H1 (cell line): ENCODE results near the gene TPM1. TPM values are rescaled to one million over a fixed set of nuclear protein-coding genes. Genes with fewer than 3 reads are reported as not detected.
A peak's percentile ranks its signal among the peaks of the same experiment; 100 is the strongest.

Source experiments
- CTCF ChIA-PET: fragments of 300-600 bp; sonication (Branson Sonifier 250); formaldehyde crosslinking; loops from one replicate; lab custom pipeline; 2021; ENCODE audit not compliant: partially characterized antibody; lab: Charles Lee
- POLR2A ChIA-PET: fragments of 300-600 bp; sonication (Branson Sonifier 250); formaldehyde crosslinking; loops from one replicate; lab custom pipeline; 2021; ENCODE audit warnings: inconsistent platforms; ENCODE audit not compliant: partially characterized antibody; lab: Charles Lee
- DNase-seq, 2 experiments: peaks; one replicate each; pipeline versions ENCODE4 v3.0.0 to v3.0.0-alpha.2; 2010 to 2022; ENCODE audit warnings: low spot score in 2 of 2, low read depth in 1 of 2, mixed read lengths in 1 of 2
- FAIRE-seq: peaks from 2 replicates; lab custom pipeline; 2011; peaks lifted over from hg19 to GRCh38; lab: Jason Lieb, UNC
- H2AFZ ChIP-seq: 2 replicates; pipeline ENCODE4 v1.8.1; 2012; ENCODE audit warnings: low read length, inconsistent platforms
- H2AK5ac ChIP-seq: 2 replicates; pipeline ENCODE4 v1.6.1; 2013; ENCODE audit warnings: low read depth, low read length
- H2BK120ac ChIP-seq: replicated peaks from 2 replicates; pipeline ENCODE3; 2013; ENCODE audit warnings: low read depth, low read length, inconsistent platforms
- H2BK12ac ChIP-seq: 2 replicates; pipeline ENCODE4 v1.6.1; 2013; ENCODE audit warnings: low read depth, low read length
- H2BK15ac ChIP-seq: 2 replicates; pipeline ENCODE4 v1.6.1; 2013; ENCODE audit warnings: low read length
- H2BK20ac ChIP-seq: 2 replicates; pipeline ENCODE4 v1.6.1; 2013; ENCODE audit warnings: low read length
- H2BK5ac ChIP-seq: 2 replicates; pipeline ENCODE4 v1.6.1; 2013; ENCODE audit warnings: low read depth, low read length
- H3K14ac ChIP-seq: 2 replicates; pipeline ENCODE4 v1.6.1; 2013; ENCODE audit warnings: inconsistent platforms; ENCODE audit not compliant: insufficient read length
- H3K18ac ChIP-seq: 2 replicates; pipeline ENCODE4 v1.6.1; 2013; ENCODE audit warnings: low read length; ENCODE audit errors: extremely low read depth
- H3K23ac ChIP-seq: 2 replicates; pipeline ENCODE4 v1.6.1; 2013; ENCODE audit warnings: inconsistent platforms; ENCODE audit not compliant: insufficient read length
- H3K23me2 ChIP-seq: 2 replicates; pipeline ENCODE4 v1.6.1; 2013; ENCODE audit warnings: low read depth, low read length
- H3K27ac ChIP-seq: 2 replicates; pipeline ENCODE4 v1.6.1; 2011; ENCODE audit warnings: low read depth, low read length, inconsistent platforms
- H3K27me3 ChIP-seq, 4 experiments: replicated peaks in 1 of 4; 1 replicate in 1 of 4; 2 replicates in 3 of 4; pipeline versions ENCODE4 v1.6.1 to v1.8.1; 2011 to 2013; ENCODE audit warnings: low read length in 3 of 4, mild to moderate bottlenecking in 3 of 4, inconsistent platforms in 2 of 4, mixed read lengths in 2 of 4, moderate library complexity in 1 of 4; ENCODE audit not compliant: control insufficient read depth in 3 of 4, insufficient read depth in 3 of 4; ENCODE audit errors: extremely low read depth in 1 of 4
- H3K36me3 ChIP-seq, 4 experiments: 2 replicates each; pipeline versions ENCODE4 v1.6.1 to v1.8.1; 2011 to 2013; ENCODE audit warnings: mild to moderate bottlenecking in 4 of 4, low read length in 3 of 4, moderate library complexity in 2 of 4, control low read depth in 1 of 4, inconsistent platforms in 1 of 4; ENCODE audit not compliant: insufficient read depth in 4 of 4, control insufficient read depth in 2 of 4
- H3K4ac ChIP-seq: replicated peaks from 2 replicates; pipeline ENCODE3; 2013; ENCODE audit warnings: low read length, low read depth, mixed read lengths, inconsistent platforms; ENCODE audit not compliant: insufficient read length
- H3K4me1 ChIP-seq, 4 experiments: replicated peaks in 1 of 4; 1 replicate in 1 of 4; 2 replicates in 3 of 4; pipeline versions ENCODE4 v1.6.1 to v1.8.1; 2011 to 2013; ENCODE audit warnings: low read length in 3 of 4, inconsistent platforms in 2 of 4, mixed read lengths in 1 of 4; ENCODE audit not compliant: insufficient read depth in 4 of 4, control insufficient read depth in 3 of 4
- H3K4me2 ChIP-seq, 2 experiments: 2 replicates each; pipeline versions ENCODE4 v1.6.1 to v1.8.1; 2011 to 2013; ENCODE audit warnings: low read depth in 2 of 2, low read length in 2 of 2, control low read depth in 1 of 2, inconsistent platforms in 1 of 2, mild to moderate bottlenecking in 1 of 2; ENCODE audit not compliant: insufficient read depth in 1 of 2
- H3K4me3 ChIP-seq, 4 experiments: fragments of 200-600, 300-600 bp in 1 of 4; sonication (generic), shearing (Covaris generic), sonication (Bioruptor Twin) in 1 of 4; 2 replicates each; pipeline versions ENCODE4 v1.5.1 to v1.8.1; 2011 to 2016; ENCODE audit warnings: low read length in 4 of 4, low read depth in 3 of 4, control low read depth in 2 of 4, inconsistent platforms in 2 of 4, mild to moderate bottlenecking in 2 of 4, mixed read lengths in 1 of 4, moderate library complexity in 1 of 4; ENCODE audit not compliant: insufficient read depth in 2 of 4; ENCODE audit errors: extremely low read depth in 1 of 4
- H3K56ac ChIP-seq: replicated peaks from 2 replicates; pipeline ENCODE3; 2013; ENCODE audit warnings: low read depth, mild to moderate bottlenecking, mixed read lengths, low read length, inconsistent platforms; ENCODE audit not compliant: insufficient read length
- H3K79me1 ChIP-seq: 2 replicates; pipeline ENCODE4 v1.6.1; 2013; ENCODE audit warnings: low read depth, low read length, control low read depth
- H3K79me2 ChIP-seq, 2 experiments: 2 replicates each; pipeline versions ENCODE4 v1.6.1 to v1.8.1; 2012 to 2013; ENCODE audit warnings: low read length in 2 of 2, mild to moderate bottlenecking in 2 of 2, inconsistent platforms in 1 of 2; ENCODE audit not compliant: insufficient read depth in 2 of 2, control insufficient read depth in 1 of 2
- H3K9ac ChIP-seq, 4 experiments: replicated peaks in 1 of 4; 1 replicate in 1 of 4; 2 replicates in 3 of 4; pipeline versions ENCODE4 v1.6.1 to v1.8.1; 2011 to 2013; ENCODE audit warnings: low read depth in 3 of 4, low read length in 3 of 4, control low read depth in 2 of 4, mild to moderate bottlenecking in 2 of 4, moderate library complexity in 2 of 4, inconsistent platforms in 1 of 4; ENCODE audit errors: extremely low read depth in 1 of 4
- H3K9me3 ChIP-seq, 2 experiments: 2 replicates each; pipeline versions ENCODE4 v1.6.1 to v1.8.1; 2012 to 2013; ENCODE audit warnings: mild to moderate bottlenecking in 2 of 2, moderate library complexity in 2 of 2, control low read depth in 1 of 2, inconsistent platforms in 1 of 2, low read depth in 1 of 2, low read length in 1 of 2, mixed read lengths in 1 of 2; ENCODE audit not compliant: insufficient read depth in 2 of 2
- H4K20me1 ChIP-seq, 2 experiments: replicated peaks in 1 of 2; 2 replicates each; pipeline versions ENCODE3 to v1.8.1; 2011 to 2013; ENCODE audit warnings: inconsistent platforms in 2 of 2, low read length in 2 of 2, mild to moderate bottlenecking in 1 of 2; ENCODE audit not compliant: insufficient read depth in 2 of 2, control insufficient read depth in 1 of 2
- H4K5ac ChIP-seq: 2 replicates; pipeline ENCODE4 v1.6.1; 2013; ENCODE audit warnings: low read length, low read depth, mixed read lengths, inconsistent platforms; ENCODE audit not compliant: insufficient read length
- H4K8ac ChIP-seq: 2 replicates; pipeline ENCODE4 v1.8.0; 2013; ENCODE audit warnings: mild to moderate bottlenecking, moderate library complexity, low read length, inconsistent platforms; ENCODE audit not compliant: insufficient read depth; ENCODE audit errors: extremely low read depth
- H4K91ac ChIP-seq: replicated peaks from 2 replicates; pipeline ENCODE3; 2013; ENCODE audit warnings: low read length, mixed read lengths, inconsistent platforms; ENCODE audit not compliant: insufficient read length
- E2F6 ChIP-seq: IDR thresholded peaks from 2 replicates; pipeline ENCODE4 v1.6.1; 2012; ENCODE audit warnings: inconsistent platforms
- KDM1A ChIP-seq: fragments of 200-600, 300-600 bp; sonication (generic); IDR thresholded peaks from 2 replicates; pipeline ENCODE4 v1.7.1; 2016; ENCODE audit warnings: mild to moderate bottlenecking, low read length, borderline replicate concordance
- WGBS, 2 experiments: shearing (Covaris generic) in 1 of 2; methylation state at CpG; one replicate each; pipeline versions ENCODE4 v1.1.6 to v1.1.7; 2013 to 2015; ENCODE audit warnings: low lambda C conversion rate in 2 of 2, mixed read lengths in 2 of 2, inconsistent platforms in 1 of 2, low coverage in 1 of 2, missing lambda C conversion rate in 1 of 2; ENCODE audit not compliant: insufficient replicate concordance in 2 of 2, insufficient coverage in 1 of 2, insufficient read length in 1 of 2; ENCODE audit errors: extremely low coverage in 1 of 2, missing lambda C conversion rate in 1 of 2; 5-methylcytosine and 5-hydroxymethylcytosine counted together
- polyA plus RNA-seq, 7 experiments: library from polyadenylated mRNA; depleted of rRNA in 3 of 7; stranded (reverse) in 5 of 7; unstranded in 2 of 7; fragments of >200 nt in 5 of 7; fragments of 200-250 nt in 2 of 7; gene quantifications; 1 replicate in 5 of 7; 2 replicates in 1 of 7; 4 replicates in 1 of 7; pipeline versions ENCODE4 v1.2.1 to v1.2.3, GENCODE V29; 2011 to 2013; ENCODE audit warnings: missing spikeins in 2 of 7, mixed read lengths in 2 of 7
- total RNA-seq: library from RNA; stranded (reverse); fragmentation: NEBNext Ultra II Directional; extraction: Animal tissue kit (Norgen Biotek cat#: 25700); gene quantifications from 2 replicates; pipeline ENCODE4 v1.2.1, GENCODE V29; 2021

The TPM1 gene
- total and polyA plus RNA-seq, 2 of the 8 experiments (the other 6 are each of a cell fraction or from before 2014, with no cell fraction given) = 258 to 579 TPM

GRCh38 chr15:63008333-63009049, 34.1 kb upstream of the TPM1 start:
- no peak overlapping the region for H4K5ac ChIP-seq
- no peak overlapping the region for H3K56ac ChIP-seq
- H4K20me1 ChIP-seq = no peaks in the 10 kb centered on the region
- no peak overlapping the region for H2AK5ac ChIP-seq
- DNase-seq = no peak
- no peaks in the 10 kb centered on the region for H3K79me2 ChIP-seq
- H2BK15ac ChIP-seq = no peak overlapping the region
- WGBS, 2 experiments = 89% methylated on average over 6 of the region's 6 CpGs; no CpG with 5 or more reads in 1 of the 2 experiments
- ChIA-PET CTCF (interaction anchor here (1.2 to 1.5 kb wide), 2 partner anchors 39 to 85 kb away, joined by 3 to 4 read pairs; no protein-coding TSS in a partner anchor), POLR2A (interaction anchor here (2.8 kb wide), 1 partner anchor 39 kb away, joined by 12 read pairs; no protein-coding TSS in a partner anchor)
- no peak overlapping the region for H3K4me2 ChIP-seq
- no peaks in the 10 kb centered on the region; the same call in 1 of the 2 replicates for H3K23me2 ChIP-seq
- no peak overlapping the region for H2BK20ac ChIP-seq
- no peak overlapping the region for H3K23ac ChIP-seq
- no peak overlapping the region for H3K18ac ChIP-seq
- H3K79me1 ChIP-seq = no peaks in the 10 kb centered on the region
- peaks cover 0 to 3% (median 1%) of the 10 kb centered on the region in 4 experiments; a peak in 3 of 7 replicates for H3K4me1 ChIP-seq
- H4K91ac ChIP-seq = no peak overlapping the region
- H3K27me3 ChIP-seq = no peaks in the 10 kb centered on the region
- no peak overlapping the region for H3K14ac ChIP-seq
- TF ChIP-seq KDM1A (peak; percentile 61; the same call in 1 of the 2 replicates), E2F6 (no peak)
- H3K9me3 ChIP-seq = peaks cover 5 to 7% of the 10 kb centered on the region in 2 experiments; a peak in 2 of 4 replicates
- no peak overlapping the region for H2BK120ac ChIP-seq
- no peak for FAIRE-seq
- no peak overlapping the region for H2BK12ac ChIP-seq
- H2BK5ac ChIP-seq = no peak overlapping the region
- no peak overlapping the region for H3K4ac ChIP-seq
- H3K27ac ChIP-seq = no peak overlapping the region
- H3K36me3 ChIP-seq = no peaks in the 10 kb centered on the region
- no peak overlapping the region for H3K4me3 ChIP-seq
- no peak overlapping the region for H4K8ac ChIP-seq
- no peak overlapping the region for H3K9ac ChIP-seq
- no peak overlapping the region for H2AFZ ChIP-seq
